PFSK-1 (cell line): ENCODE results near the gene MYH7.

Experiments
- POLR2AphosphoS5 ChIP-seq: IDR thresholded peaks from 2 replicates; pipeline ENCODE4 v1.6.1; 2012; ENCODE audit warnings: low read depth, mild to moderate bottlenecking, control low read depth, low read length, moderate library complexity
- TAF1 ChIP-seq: IDR thresholded peaks from 2 replicates; pipeline ENCODE4 v1.6.1; 2012; ENCODE audit warnings: low read length, control low read depth, borderline replicate concordance; ENCODE audit not compliant: insufficient read depth

GRCh38 chr14:23399591-23399990, 35.9 kb downstream of the MYH7 start:
- TF ChIP-seq TAF1 (no peak), POLR2AphosphoS5 (no peak)
